Thoracic aorta (tissue), 2 donors: ENCODE measurements around the gene STARD3NL. TPM values are rescaled to one million over a fixed set of nuclear protein-coding genes. Genes with fewer than 3 reads are reported as not detected.
A peak's percentile ranks its signal among the peaks of the same experiment; 100 is the strongest.
"Not testable (repeated sequence)": the region's sequence is repeated elsewhere in the genome, so short reads cannot be mapped to it uniquely, and the experiment has no call there.

Experiments used
- ATAC-seq: fragments of 150-250 bp; one replicate; pipeline ENCODE4 v1.8.0; 2017; ENCODE audit warnings: low read depth; ENCODE audit not compliant: insufficient number of reproducible peaks, low FRiP score
- DNase-seq: peaks from one replicate; pipeline ENCODE4 v3.0.0-alpha.2; 2020; ENCODE audit warnings: low spot score
- H3K27ac ChIP-seq, 2 donors: fragments of 200-600 bp; sonication (generic); 1 replicate in 1 of 2; 2 replicates in 1 of 2; pipeline ENCODE4 v1.5.1; 2016; ENCODE audit warnings: mild to moderate bottlenecking in 2 of 2, moderate library complexity in 2 of 2
- H3K27me3 ChIP-seq: fragments of 200-600 bp; sonication (generic); replicated peaks from 2 replicates; pipeline ENCODE4 v1.6.0; 2016; ENCODE audit warnings: mild to moderate bottlenecking; ENCODE audit not compliant: insufficient read depth
- H3K36me3 ChIP-seq: fragments of 200-600 bp; sonication (generic); one replicate; pipeline ENCODE4 v1.5.1; 2016
- H3K4me1 ChIP-seq, 2 donors: fragments of 200-600 bp; sonication (generic); 1 replicate in 1 of 2; 2 replicates in 1 of 2; pipeline versions ENCODE4 v1.5.1 to v1.6.0; 2016; ENCODE audit warnings: low read depth in 2 of 2, mild to moderate bottlenecking in 1 of 2; ENCODE audit not compliant: control insufficient read depth in 1 of 2
- H3K4me3 ChIP-seq: fragments of 200-600 bp; sonication (generic); 2 replicates; pipeline ENCODE4 v1.5.1; 2016; ENCODE audit warnings: mild to moderate bottlenecking
- H3K9me3 ChIP-seq: fragments of 200-600 bp; sonication (generic); 2 replicates; pipeline ENCODE4 v1.5.1; 2016
- total RNA-seq, 2 donors: library from RNA; depleted of rRNA; stranded (reverse); fragments of >200 nt; gene quantifications; one replicate each; pipeline versions ENCODE4 v1.1.0 to v1.2.3, GENCODE V29; 2016
- TF ChIP-seq, protein P1 (sequence below): fragments of 200-600 bp; sonication (generic); IDR thresholded peaks from one replicate; pipeline ENCODE4 v1.5.1; 2019; ENCODE audit warnings: antibody characterized with exemption

STARD3NL gene
- total RNA-seq, 2 donors from 2014 or later = 24.8 to 27.6 TPM

DNA sequence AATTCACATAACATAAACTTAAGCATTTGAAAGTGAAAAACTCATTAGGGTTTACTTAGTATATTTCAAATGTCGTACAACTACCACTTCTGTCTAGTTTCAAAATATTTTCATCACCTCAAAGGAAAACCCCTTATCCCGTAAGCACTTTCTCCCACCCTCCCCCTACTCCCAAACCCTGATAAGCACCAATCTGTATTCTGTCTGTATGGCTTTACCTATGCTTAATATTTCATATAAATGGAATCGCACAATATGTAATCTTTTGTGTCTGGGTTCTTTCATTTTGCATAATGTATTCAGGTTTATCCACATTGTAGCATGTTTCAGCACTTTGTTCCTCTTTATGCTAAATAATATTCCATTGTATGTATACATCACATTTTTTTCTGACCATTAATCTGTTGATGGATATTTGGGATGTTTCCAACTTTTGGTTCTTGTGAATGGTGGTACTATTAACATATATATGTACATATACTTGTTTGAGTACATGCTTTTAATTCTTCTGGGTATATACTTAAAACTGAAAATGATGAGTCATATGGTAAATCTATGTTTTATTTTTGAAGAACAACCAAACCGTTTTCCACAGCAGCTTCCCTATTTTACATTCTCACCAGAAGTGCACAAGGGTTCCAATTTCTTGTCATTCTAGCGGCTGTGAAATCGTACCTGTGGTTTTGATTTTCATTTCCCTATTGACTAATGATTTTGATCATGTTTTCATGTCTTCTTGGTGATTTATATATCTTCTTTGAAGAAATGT is 6.2 kb upstream of the STARD3NL start:
- Histone ChIP-seq H3K4me3 (peak overlapping the region; percentile 15), H3K27ac (no peak overlapping the region), H3K27me3 (no peaks in the 10 kb centered on the region), H3K9me3 (no peaks in the 10 kb centered on the region), H3K4me1 (peaks cover 0 to 5% of the 10 kb centered on the region in 2 donors), H3K36me3 (no peaks in the 10 kb centered on the region)
- ATAC-seq = no peak
- TF ChIP-seq, protein P1, sequence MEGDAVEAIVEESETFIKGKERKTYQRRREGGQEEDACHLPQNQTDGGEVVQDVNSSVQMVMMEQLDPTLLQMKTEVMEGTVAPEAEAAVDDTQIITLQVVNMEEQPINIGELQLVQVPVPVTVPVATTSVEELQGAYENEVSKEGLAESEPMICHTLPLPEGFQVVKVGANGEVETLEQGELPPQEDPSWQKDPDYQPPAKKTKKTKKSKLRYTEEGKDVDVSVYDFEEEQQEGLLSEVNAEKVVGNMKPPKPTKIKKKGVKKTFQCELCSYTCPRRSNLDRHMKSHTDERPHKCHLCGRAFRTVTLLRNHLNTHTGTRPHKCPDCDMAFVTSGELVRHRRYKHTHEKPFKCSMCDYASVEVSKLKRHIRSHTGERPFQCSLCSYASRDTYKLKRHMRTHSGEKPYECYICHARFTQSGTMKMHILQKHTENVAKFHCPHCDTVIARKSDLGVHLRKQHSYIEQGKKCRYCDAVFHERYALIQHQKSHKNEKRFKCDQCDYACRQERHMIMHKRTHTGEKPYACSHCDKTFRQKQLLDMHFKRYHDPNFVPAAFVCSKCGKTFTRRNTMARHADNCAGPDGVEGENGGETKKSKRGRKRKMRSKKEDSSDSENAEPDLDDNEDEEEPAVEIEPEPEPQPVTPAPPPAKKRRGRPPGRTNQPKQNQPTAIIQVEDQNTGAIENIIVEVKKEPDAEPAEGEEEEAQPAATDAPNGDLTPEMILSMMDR = no peak
- DNase-seq = no peak

DNA sequence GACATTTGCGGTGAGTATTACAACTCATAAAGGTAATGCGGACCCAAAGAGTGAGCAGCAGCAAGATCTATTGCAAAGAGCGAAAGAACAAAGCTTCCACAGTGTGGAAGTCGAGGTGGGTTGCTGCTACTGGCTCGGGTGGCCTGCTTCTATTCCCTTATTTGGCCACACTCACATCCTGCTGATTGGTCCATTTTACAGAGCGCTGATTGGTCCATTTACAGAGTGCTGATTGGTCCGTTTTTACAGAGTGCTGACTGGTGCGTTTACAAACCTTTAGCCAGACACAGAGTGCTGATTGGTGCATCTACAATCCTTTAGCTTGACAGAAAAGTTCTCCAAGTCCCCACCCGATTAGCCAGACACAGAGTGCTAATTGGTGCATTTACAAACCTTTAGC is 2.5 kb upstream of the STARD3NL start:
- DNase-seq, H3K27ac ChIP-seq, H3K9me3 ChIP-seq, H3K4me3 ChIP-seq, ATAC-seq, H3K27me3 ChIP-seq, H3K36me3 ChIP-seq: not testable (repeated sequence)
- H3K4me1 ChIP-seq = peaks cover 12 to 18% of the 10 kb centered on the region in 2 donors

DNA sequence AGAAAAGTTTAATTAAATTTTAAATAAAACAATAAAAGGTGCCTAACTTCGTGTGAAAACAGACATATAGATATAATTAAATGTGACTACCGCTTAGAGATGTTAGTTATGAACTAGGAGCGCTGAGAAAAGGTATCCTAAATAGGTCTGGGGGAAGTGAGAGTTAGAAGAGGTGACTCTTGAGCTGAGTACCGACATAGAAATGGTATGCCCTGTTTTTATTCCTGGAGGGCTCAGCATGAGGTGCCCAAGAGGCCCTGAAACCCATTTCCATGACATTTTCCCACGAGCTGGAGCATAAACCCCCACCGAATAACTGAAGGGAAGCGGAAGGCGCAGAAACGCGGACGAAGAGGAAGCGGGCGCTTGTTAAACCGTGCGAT is 433 bp upstream of the STARD3NL start:
- no peak for ATAC-seq

DNA sequence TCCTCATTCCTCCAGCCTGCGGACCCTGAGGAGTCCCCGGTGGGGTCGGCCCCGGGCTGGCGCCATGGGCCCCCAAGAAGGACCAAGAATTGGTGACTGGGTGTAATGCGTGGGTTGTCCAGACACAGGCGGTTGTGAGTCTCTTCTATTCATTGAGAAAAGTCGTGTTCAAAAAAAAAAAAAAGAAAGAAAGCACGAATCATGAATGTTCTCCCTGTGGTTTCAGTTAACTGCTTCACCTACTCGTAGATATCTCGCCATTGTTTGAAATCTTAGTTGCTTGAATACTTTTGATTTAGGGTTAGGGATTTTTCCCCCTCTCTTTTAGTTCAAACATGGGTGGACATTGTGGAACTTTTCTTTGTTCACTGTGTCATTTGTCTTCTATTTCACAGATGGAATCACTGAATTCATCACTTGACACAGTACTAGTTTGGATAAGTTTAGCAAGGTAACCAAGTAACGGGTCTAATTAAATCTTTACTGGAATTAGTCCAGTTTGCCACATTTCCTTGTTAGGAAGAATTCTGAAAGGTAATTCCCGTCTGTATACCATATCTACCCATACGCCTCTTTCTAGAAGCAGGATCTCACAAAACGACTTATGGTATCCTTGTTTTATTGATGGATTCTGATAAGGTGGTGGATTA is 775 bp downstream of the STARD3NL start:
- peaks cover 19 to 22% of the 10 kb centered on the region in 2 donors for H3K4me1 ChIP-seq
- H3K27ac ChIP-seq = peak overlapping the region; percentile 92 to 93
- DNase-seq (no peak), ATAC-seq (peak; percentile 2)
- peak overlapping the region; percentile 97 for H3K4me3 ChIP-seq
- H3K9me3 ChIP-seq = no peaks in the 10 kb centered on the region
- TF ChIP-seq, protein P1 = peak; percentile 25
- H3K27me3 ChIP-seq = no peaks in the 10 kb centered on the region
- H3K36me3 ChIP-seq = no peaks in the 10 kb centered on the region

More for the DNA sequence above, 433 bp upstream of the STARD3NL start:
- Histone ChIP-seq H3K4me1 (peaks cover 19 to 22% of the 10 kb centered on the region in 2 donors), H3K36me3 (no peaks in the 10 kb centered on the region), H3K4me3 (peak overlapping the region; percentile 97), H3K27me3 (no peaks in the 10 kb centered on the region), H3K9me3 (no peaks in the 10 kb centered on the region), H3K27ac (peak overlapping the region; percentile 92 to 93)
- TF ChIP-seq, protein P1 = no peak
- DNase-seq = no peak

DNA sequence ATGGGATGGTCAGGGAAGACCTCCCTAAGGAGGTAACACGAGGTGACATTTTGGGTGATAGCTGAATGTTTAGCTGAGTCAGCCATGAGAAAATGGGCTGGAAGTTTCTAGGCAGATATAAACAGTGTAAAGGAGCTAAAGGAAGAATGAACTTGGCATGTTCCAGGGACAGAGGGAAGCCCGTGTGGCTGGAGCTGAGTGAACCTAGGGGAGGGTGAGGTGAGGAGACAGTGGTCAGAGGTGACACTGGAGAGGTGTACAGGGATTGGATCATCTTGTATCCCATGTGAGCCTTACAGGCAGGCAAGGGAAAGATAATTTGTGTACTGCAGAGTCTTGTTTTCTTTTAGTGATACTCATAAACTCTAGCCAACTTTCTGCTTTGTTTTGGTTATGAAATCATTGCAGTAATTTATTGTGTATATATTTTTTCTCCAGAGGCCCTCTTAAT is 1.8 kb downstream of the STARD3NL start:
- Histone ChIP-seq H3K27ac (peak overlapping the region in 1 of 2 donors; percentile 93), H3K4me1 (peaks cover 19 to 22% of the 10 kb centered on the region in 2 donors), H3K4me3 (peak overlapping the region; percentile 97), H3K36me3 (no peaks in the 10 kb centered on the region), H3K27me3 (no peaks in the 10 kb centered on the region), H3K9me3 (no peaks in the 10 kb centered on the region)
- TF ChIP-seq, protein P1 = no peak
- no peak for DNase-seq
- ATAC-seq = no peak
